ENCODE measurements around the gene TOM1L2.
"Not testable (repeated sequence)": the region's sequence is repeated elsewhere in the genome, so short reads cannot be mapped to it uniquely, and the experiment has no call there.

Gene TOM1L2

GRCh38 chr17:17971431-17972125 is 622 bp downstream of the TOM1L2 start:
- no peak for DNase-seq (ENCODE audit: low read depth in 3 of 3, low spot score in 1 of 3)

- no peak for DNase-seq (ENCODE audit: low read depth in 3 of 3, low spot score in 1 of 3)
These were observed 1.3 kb downstream of the TOM1L2 start for GRCh38 chr17:17970699-17971430.

- no peak for DNase-seq (ENCODE audit: low read depth in 3 of 3, low spot score in 1 of 3)
These were observed 5.8 kb downstream of the TOM1L2 start for GRCh38 chr17:17966399-17966798.

- DNase-seq (ENCODE audit: low read depth in 3 of 3, low spot score in 1 of 3), result no peak
These were observed 7.0 kb downstream of the TOM1L2 start for GRCh38 chr17:17965152-17965721.

GRCh38 chr17:17964710-17965109 is 7.5 kb downstream of the TOM1L2 start:
- no peak for DNase-seq (ENCODE audit: low read depth in 3 of 3, low spot score in 1 of 3)

- DNase-seq (ENCODE audit: low read depth in 3 of 3, low spot score in 1 of 3), result no peak
These were observed 8.3 kb downstream of the TOM1L2 start for GRCh38 chr17:17963694-17964436.

- no peak for DNase-seq (ENCODE audit: low read depth in 3 of 3, low spot score in 1 of 3)
These were observed 9.1 kb downstream of the TOM1L2 start for GRCh38 chr17:17963066-17963465.

GRCh38 chr17:17960500-17961030 is 11.6 kb downstream of the TOM1L2 start:
- DNase-seq (ENCODE audit: low read depth in 3 of 3, low spot score in 1 of 3), result no peak

- no peak for DNase-seq (ENCODE audit: low read depth in 3 of 3, low spot score in 1 of 3)
These were observed 12.5 kb downstream of the TOM1L2 start for GRCh38 chr17:17959520-17960361.

GRCh38 chr17:17958982-17959381 is 13.2 kb downstream of the TOM1L2 start:
- DNase-seq (ENCODE audit: low read depth in 3 of 3, low spot score in 1 of 3), result no peak

- no peak for DNase-seq (ENCODE audit: low read depth in 3 of 3, low spot score in 1 of 3)
These were observed 14.7 kb downstream of the TOM1L2 start for GRCh38 chr17:17957584-17957916.

GRCh38 chr17:17955790-17956341 is 16.3 kb downstream of the TOM1L2 start:
- not testable (repeated sequence) for DNase-seq (ENCODE audit: low read depth in 3 of 3, low spot score in 1 of 3)

GRCh38 chr17:17954079-17954478 is 18.1 kb downstream of the TOM1L2 start:
- DNase-seq (ENCODE audit: low read depth in 3 of 3, low spot score in 1 of 3), result no peak

- DNase-seq (ENCODE audit: low read depth in 3 of 3, low spot score in 1 of 3), result no peak
These were observed 19.5 kb downstream of the TOM1L2 start for GRCh38 chr17:17952691-17953090.

GRCh38 chr17:17951524-17951923 is 20.7 kb downstream of the TOM1L2 start:
- DNase-seq (ENCODE audit: low read depth in 3 of 3, low spot score in 1 of 3), result no peak

GRCh38 chr17:17950806-17951205 is 21.4 kb downstream of the TOM1L2 start:
- DNase-seq (ENCODE audit: low read depth in 3 of 3, low spot score in 1 of 3), result no peak

GRCh38 chr17:17950347-17950746 is 21.9 kb downstream of the TOM1L2 start:
- DNase-seq (ENCODE audit: low read depth in 3 of 3, low spot score in 1 of 3), result no peak

- no peak for DNase-seq (ENCODE audit: low read depth in 3 of 3, low spot score in 1 of 3)
These were observed 24.2 kb downstream of the TOM1L2 start for GRCh38 chr17:17947966-17948365.

GRCh38 chr17:17947309-17947708 is 24.9 kb downstream of the TOM1L2 start:
- DNase-seq (ENCODE audit: low read depth in 3 of 3, low spot score in 1 of 3), result no peak

- DNase-seq (ENCODE audit: low read depth in 3 of 3, low spot score in 1 of 3), result no peak
These were observed 26.1 kb downstream of the TOM1L2 start for GRCh38 chr17:17946093-17946492.

Measured in stimulated activated CD4-positive, alpha-beta T cell treated with anti-CD3 and anti-CD28 coated beads, TNF-alpha, amount 100 ng/mL, for 1 hour (primary cell).